Small intestine (tissue), 7 donors: ENCODE data around the gene PTPRZ1. TPM values are rescaled to one million over a fixed set of nuclear protein-coding genes. Genes with fewer than 3 reads are reported as not detected.

Source experiments
- DNase-seq, 2 donors: peaks; one replicate each; pipeline versions ENCODE4 v3.0.0 to v3.0.0-alpha.2; 2013
- FAIRE-seq: peaks from 2 replicates; lab custom pipeline; 2012; peaks lifted over from hg19 to GRCh38; lab: Jason Lieb, UNC
- H3K27ac ChIP-seq, 3 donors: one replicate each; pipeline ENCODE4 v1.5.1; 2013; ENCODE audit warnings: low read length in 2 of 3, mild to moderate bottlenecking in 2 of 3, control low read depth in 1 of 3, inconsistent platforms in 1 of 3, low read depth in 1 of 3, moderate library complexity in 1 of 3
- H3K27me3 ChIP-seq, 3 donors: one replicate each; pipeline ENCODE4 v1.6.1; 2013; ENCODE audit warnings: low read length in 3 of 3, inconsistent platforms in 1 of 3; ENCODE audit not compliant: control insufficient read depth in 3 of 3, insufficient read depth in 3 of 3
- H3K36me3 ChIP-seq, 3 donors: one replicate each; pipeline ENCODE4 v1.6.1; 2013; ENCODE audit warnings: low read length in 3 of 3, inconsistent platforms in 1 of 3, low read depth in 1 of 3, mild to moderate bottlenecking in 1 of 3, moderate library complexity in 1 of 3; ENCODE audit not compliant: control insufficient read depth in 3 of 3, insufficient read depth in 2 of 3
- H3K4me1 ChIP-seq, 3 donors: one replicate each; pipeline ENCODE4 v1.6.1; 2013; ENCODE audit warnings: low read length in 2 of 3, inconsistent platforms in 1 of 3, low read depth in 1 of 3, mild to moderate bottlenecking in 1 of 3, moderate library complexity in 1 of 3; ENCODE audit not compliant: control insufficient read depth in 3 of 3, insufficient read depth in 2 of 3
- H3K4me3 ChIP-seq, 3 donors: one replicate each; pipeline ENCODE4 v1.5.1; 2013; ENCODE audit warnings: low read length in 3 of 3, control low read depth in 1 of 3, inconsistent platforms in 1 of 3, low read depth in 1 of 3, mild to moderate bottlenecking in 1 of 3, moderate library complexity in 1 of 3
- H3K9me3 ChIP-seq, 2 donors: one replicate each; pipeline ENCODE4 v1.6.1; 2013; ENCODE audit warnings: low read depth in 1 of 2, low read length in 1 of 2; ENCODE audit not compliant: control insufficient read depth in 2 of 2, insufficient read depth in 1 of 2
- WGBS, 3 donors: extraction: QIAGEN DNeasy Blood & Tissue Kit; methylation state at CpG; one replicate each; pipeline ENCODE4 v1.1.7; 2013; 5-methylcytosine and 5-hydroxymethylcytosine counted together
- polyA plus RNA-seq, 4 donors: library from polyadenylated mRNA; stranded (reverse) in 3 of 4; unstranded in 1 of 4; fragments of 200-250 nt in 3 of 4; fragments of 120-200 nt in 1 of 4; gene quantifications; one replicate each; pipeline versions ENCODE4 v1.2.1 to v1.2.3, GENCODE V29; 2013
- donor health status: healthy with polysubstance abuse.
- donor health status: control.
- donor health status: control.
- donor health status: Bipolar disorder and iron deficiency.
- donor health status: healthy.

PTPRZ1 gene
- polyA plus RNA-seq, 4 donors, result 0.81 to 3.5 (median 1.4) TPM; not detected in 1

- no peak for FAIRE-seq
- Histone ChIP-seq H3K4me1 (no peaks in the 10 kb centered on the region), H3K4me3 (no peak overlapping the region), H3K9me3 (no peaks in the 10 kb centered on the region), H3K36me3 (no peaks in the 10 kb centered on the region), H3K27ac (no peak overlapping the region), H3K27me3 (no peaks in the 10 kb centered on the region)
- DNase-seq, result no peak
Measured at GRCh38 chr7:121953164-121953563, 80.2 kb downstream of the PTPRZ1 start.

GRCh38 chr7:121953601-121954000, 80.6 kb downstream of the PTPRZ1 start:
- Histone ChIP-seq H3K4me3 (no peak overlapping the region), H3K9me3 (no peaks in the 10 kb centered on the region), H3K4me1 (no peaks in the 10 kb centered on the region), H3K27me3 (no peaks in the 10 kb centered on the region), H3K27ac (no peak overlapping the region), H3K36me3 (no peaks in the 10 kb centered on the region)
- DNase-seq (no peak), FAIRE-seq (no peak)
- 72 to 85% (median 81%) methylated on average over 5 of the region's 5 CpGs for WGBS, 3 donors

- no peaks in the 10 kb centered on the region for H3K36me3 ChIP-seq
- H3K4me3 ChIP-seq, result no peak overlapping the region
- no peaks in the 10 kb centered on the region for H3K27me3 ChIP-seq
- no peaks in the 10 kb centered on the region for H3K9me3 ChIP-seq
- DNase-seq, result no peak
- no peaks in the 10 kb centered on the region for H3K4me1 ChIP-seq
- FAIRE-seq, result no peak
- no peak overlapping the region for H3K27ac ChIP-seq
- 82 to 96% (median 86%) methylated on average over 1 of the region's 1 CpG for WGBS, 3 donors
Measured at GRCh38 chr7:121954803-121955202, 81.8 kb downstream of the PTPRZ1 start.

GRCh38 chr7:121957626-121958025, 84.7 kb downstream of the PTPRZ1 start:
- no peak overlapping the region for H3K27ac ChIP-seq
- no peaks in the 10 kb centered on the region for H3K27me3 ChIP-seq
- H3K4me1 ChIP-seq, result no peaks in the 10 kb centered on the region
- WGBS, 3 donors, result 49 to 80% (median 53%) methylated on average over 1 of the region's 1 CpG
- FAIRE-seq (no peak), DNase-seq (no peak)
- H3K9me3 ChIP-seq, result no peaks in the 10 kb centered on the region
- no peak overlapping the region for H3K4me3 ChIP-seq
- H3K36me3 ChIP-seq, result no peaks in the 10 kb centered on the region

- Histone ChIP-seq H3K27me3 (no peaks in the 10 kb centered on the region), H3K36me3 (no peaks in the 10 kb centered on the region), H3K27ac (no peak overlapping the region), H3K9me3 (no peaks in the 10 kb centered on the region), H3K4me1 (no peaks in the 10 kb centered on the region), H3K4me3 (no peak overlapping the region)
- DNase-seq, result no peak
- 49 to 62% (median 57%) methylated on average over 4 of the region's 4 CpGs for WGBS, 3 donors
- no peak for FAIRE-seq
Measured at GRCh38 chr7:121960678-121961077, 87.7 kb downstream of the PTPRZ1 start.

GRCh38 chr7:121961089-121961867, 88.3 kb downstream of the PTPRZ1 start:
- DNase-seq, result no peak
- no peak for FAIRE-seq
- H3K27me3 ChIP-seq, result no peaks in the 10 kb centered on the region
- no peak overlapping the region for H3K4me3 ChIP-seq
- no peaks in the 10 kb centered on the region for H3K9me3 ChIP-seq
- H3K4me1 ChIP-seq, result no peaks in the 10 kb centered on the region
- 72 to 84% (median 83%) methylated on average over 5 of the region's 5 CpGs for WGBS, 3 donors
- no peak overlapping the region for H3K27ac ChIP-seq
- no peaks in the 10 kb centered on the region for H3K36me3 ChIP-seq

- DNase-seq (no peak), FAIRE-seq (no peak)
- no peak overlapping the region for H3K4me3 ChIP-seq
- H3K9me3 ChIP-seq, result no peaks in the 10 kb centered on the region
- H3K27me3 ChIP-seq, result no peaks in the 10 kb centered on the region
- no peak overlapping the region for H3K27ac ChIP-seq
- no peaks in the 10 kb centered on the region for H3K4me1 ChIP-seq
- H3K36me3 ChIP-seq, result no peaks in the 10 kb centered on the region
- WGBS, 3 donors, result 46 to 65% (median 55%) methylated on average over 2 of the region's 2 CpGs
Measured at GRCh38 chr7:121966276-121966934, 93.4 kb downstream of the PTPRZ1 start.

GRCh38 chr7:121966935-121967332, 94.0 kb downstream of the PTPRZ1 start:
- H3K9me3 ChIP-seq, result no peaks in the 10 kb centered on the region
- H3K27me3 ChIP-seq, result no peaks in the 10 kb centered on the region
- DNase-seq (no peak), FAIRE-seq (no peak)
- no peak overlapping the region for H3K27ac ChIP-seq
- no peak overlapping the region for H3K4me3 ChIP-seq
- no peaks in the 10 kb centered on the region for H3K36me3 ChIP-seq
- 64 to 74% (median 72%) methylated on average over 4 of the region's 4 CpGs for WGBS, 3 donors
- no peaks in the 10 kb centered on the region for H3K4me1 ChIP-seq
